CD4-positive, alpha-beta T cell treated with Interleukin-6 at 100 ng/mL for 8 hours (primary cell): ENCODE results near the gene CALML5.

Source experiments
- DNase-seq: peaks from one replicate; pipeline ENCODE4 v3.0.0-alpha.2; 2020; ENCODE audit warnings: mixed read lengths, low spot score

Gene CALML5

DNA sequence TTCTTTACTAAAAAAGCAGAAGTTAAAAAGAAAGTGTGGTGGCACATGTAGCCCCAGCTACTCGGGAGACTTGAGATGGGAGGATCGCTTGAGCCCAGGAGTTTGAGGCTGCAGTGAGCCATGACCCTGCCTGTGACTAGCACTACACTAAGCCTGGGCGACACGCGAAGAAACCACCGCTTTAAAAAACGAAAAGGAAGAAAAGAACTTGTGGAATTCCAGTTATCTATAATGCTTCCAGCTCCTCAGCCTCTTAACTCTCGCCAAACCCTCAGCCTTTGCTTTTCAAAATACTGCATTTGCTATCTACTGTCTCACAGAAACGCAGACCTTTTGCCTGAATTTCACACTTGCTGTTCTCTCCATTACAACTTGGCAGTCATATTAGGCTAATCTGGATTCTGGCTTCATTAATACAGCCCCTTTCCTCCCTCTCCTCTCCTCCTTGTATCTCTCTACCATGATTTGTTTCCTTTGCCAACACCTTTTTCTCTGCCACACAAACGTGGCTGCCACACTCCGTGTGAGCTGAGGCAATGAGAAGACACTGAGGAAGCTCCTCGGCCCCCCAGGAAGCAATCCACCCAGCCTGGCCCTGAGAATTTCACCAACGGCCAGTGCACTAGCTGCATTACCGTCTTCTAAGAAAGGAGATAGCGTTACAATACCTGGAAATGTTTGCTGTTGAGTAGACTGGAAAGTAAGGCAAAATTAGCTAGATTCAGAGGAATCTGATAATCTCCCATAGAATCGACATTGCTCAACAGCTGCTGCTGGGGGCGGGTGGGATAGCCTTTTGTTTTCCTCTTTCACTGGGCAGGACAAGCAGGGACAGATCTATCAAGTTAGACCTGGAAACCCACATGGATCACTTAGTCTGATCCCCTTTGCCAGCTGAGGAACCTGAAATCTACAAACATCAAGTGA, 37.2 kb downstream of the CALML5 start:
- DNase-seq = no peak

DNA sequence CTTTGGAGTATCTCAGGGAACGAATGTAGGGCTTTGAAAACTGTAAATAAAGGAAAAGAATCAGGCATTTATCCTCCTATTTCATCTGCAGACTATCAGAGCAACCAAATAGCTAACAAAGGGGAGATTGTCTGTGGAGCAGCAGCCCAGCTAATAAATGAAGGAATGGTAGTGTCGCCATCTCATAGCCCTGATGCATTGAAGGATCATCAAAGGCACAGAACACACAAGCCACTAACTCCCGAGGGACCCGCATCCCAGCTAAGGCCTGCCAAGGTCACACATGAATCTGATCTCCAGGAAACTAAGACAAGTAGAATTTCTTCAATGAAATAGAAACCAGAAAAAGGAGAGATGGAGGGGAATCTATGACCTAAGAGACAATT, 38.2 kb downstream of the CALML5 start:
- DNase-seq = no peak

DNA sequence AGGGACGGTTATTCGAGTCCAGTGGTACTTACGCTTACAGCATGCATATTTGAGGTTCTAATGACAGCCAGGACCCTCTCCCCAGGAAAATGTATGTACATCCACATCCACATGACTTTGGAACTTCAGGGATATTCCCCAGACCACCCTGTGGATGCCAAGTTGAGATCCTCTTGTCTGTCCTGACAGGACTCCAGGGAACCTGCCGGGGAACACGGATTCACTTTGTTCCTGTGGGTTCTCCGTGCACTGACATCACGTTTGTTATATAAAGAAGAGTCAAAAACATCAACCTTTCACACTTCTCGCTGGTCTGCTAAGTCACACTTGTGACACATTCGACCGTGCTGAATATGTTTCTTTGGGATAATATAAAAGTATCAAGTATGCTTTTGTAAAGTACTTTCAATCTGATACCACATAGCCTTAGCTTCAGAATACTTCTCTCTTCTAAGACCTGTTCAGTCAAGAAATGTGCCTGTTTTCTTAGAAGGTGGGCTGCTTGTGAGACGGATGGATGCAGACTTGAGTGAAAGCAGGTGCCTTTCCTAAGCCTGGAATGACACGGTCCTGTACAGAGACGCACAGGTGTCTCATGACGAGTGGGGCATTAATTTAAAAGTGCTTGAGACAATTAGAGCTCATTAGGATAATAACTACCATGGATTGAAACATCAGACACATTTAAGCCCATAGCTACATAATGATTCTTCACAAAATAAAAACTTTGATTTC, 38.7 kb downstream of the CALML5 start:
- no peak for DNase-seq

DNA sequence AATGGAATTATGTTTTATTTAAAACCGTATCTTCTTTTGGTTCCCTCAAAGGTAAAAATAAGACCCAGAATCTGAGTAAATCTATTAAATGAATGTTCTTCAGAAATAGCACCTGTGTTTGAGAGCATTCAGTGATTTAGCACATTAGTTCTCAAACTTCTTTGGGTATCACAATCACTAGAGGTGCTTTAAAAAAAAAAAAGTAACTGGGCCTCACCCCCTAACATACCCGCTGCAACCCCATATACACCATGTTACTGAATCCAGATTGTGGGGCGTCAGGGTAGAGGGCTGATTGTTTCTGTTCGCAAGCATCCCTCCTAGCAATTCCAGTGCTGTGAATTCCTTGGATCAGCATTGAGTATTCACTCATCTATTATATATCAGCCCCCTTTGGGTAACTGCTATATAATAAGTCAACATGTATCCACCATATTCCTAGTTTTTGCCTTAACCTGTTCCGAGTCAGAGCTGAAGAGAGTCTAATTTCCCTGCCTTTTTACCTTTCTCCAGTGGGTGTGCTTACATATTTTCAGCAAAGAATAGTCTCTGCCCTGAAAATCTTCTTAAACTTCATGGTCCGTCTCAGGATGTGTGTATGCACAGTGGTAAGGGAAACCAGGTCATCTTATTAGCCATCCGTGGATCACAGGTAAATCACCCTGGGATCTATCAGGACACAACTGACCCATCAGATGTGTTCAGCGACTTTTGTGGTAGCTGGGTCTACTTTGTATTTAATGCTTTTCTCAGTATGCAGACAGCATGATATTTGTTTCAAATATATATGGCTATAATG, 40.2 kb downstream of the CALML5 start:
- DNase-seq = no peak

DNA sequence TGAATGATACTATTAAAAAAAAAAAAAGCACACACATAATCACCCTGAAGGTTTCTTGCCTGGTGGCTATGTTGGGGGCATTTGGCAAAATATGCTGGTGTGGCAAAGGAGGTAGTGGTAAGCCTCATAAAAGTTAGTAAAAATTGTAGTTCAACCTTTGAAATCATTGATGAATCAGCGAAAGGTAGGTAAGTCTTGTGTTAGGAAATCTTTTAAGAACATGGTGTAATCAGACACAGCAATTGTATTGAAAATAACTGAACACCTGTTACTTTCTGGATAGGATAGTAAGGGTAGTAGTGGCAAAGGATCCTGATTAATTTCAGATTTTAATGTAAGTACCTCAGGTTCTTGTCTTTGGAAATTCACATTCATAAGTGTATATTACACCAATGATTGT, 40.9 kb downstream of the CALML5 start:
- DNase-seq = no peak

DNA sequence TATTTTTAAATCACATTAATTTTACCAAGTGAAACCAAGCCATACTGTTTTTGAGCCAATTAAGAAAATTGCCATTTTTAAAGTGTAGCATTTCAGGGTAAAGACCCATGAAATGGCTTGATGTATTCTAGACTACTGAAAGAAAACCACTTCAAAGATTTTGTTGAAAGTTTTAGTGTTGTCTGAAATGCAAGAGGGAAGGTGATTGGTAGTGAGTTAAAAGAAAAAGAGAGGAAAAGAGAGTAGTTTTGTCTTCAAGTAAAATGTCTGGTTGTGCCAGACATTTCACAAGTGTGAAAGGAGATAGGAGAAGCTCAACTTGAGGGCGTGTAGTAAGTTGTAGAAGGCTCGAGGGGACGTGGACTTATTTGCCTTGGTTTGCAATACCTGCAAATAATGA, 41.6 kb downstream of the CALML5 start:
- DNase-seq = no peak

DNA sequence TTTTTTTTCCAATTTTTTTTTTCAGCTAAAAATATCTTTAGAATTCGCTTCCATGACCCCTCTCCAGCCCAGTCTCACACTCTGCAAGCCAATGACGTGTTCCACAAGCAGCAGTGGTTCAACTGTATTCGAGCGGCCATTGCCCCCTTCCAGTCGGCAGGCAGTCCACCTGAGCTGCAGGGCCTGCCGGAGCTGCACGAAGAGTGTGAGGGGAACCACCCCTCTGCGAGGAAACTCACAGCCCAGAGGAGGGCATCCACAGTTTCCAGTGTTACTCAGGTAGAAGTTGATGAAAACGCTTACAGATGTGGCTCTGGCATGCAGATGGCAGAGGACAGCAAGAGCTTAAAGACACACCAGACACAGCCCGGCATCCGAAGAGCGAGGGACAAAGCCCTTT, 42.8 kb downstream of the CALML5 start:
- DNase-seq = no peak

DNA sequence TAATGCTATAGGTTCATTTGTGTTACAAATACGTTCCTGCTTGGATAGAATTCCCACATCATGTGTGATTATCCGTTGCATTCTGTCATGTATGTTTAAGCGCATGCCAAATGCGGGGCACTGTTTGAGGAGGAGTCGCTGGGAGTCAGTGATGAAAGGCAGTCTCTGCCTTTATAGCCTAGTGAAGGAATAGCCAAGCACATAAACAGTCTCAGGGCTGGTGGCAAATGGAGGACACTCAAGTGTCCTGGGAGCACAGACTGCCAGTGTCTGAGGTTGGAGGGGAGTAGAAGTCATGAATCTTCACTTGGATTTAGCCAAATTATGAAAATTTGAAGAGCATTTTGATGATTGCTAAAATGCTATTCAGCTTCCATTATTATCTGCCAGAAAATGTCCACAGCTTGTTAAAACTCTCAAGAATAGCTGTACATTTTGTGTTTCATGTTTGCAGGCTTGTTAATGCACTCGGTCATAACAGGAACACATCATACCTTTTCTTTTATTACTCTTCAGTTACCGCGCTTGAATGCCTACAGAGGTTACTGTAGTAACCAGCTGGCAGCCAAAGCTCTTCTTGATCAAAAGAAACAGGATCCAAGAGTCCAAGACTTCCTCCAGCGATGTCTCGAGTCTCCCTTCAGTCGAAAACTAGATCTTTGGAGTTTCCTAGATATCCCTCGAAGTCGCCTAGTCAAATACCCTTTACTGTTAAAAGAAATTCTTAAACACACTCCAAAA, 45.5 kb downstream of the CALML5 start:
- DNase-seq = no peak

DNA sequence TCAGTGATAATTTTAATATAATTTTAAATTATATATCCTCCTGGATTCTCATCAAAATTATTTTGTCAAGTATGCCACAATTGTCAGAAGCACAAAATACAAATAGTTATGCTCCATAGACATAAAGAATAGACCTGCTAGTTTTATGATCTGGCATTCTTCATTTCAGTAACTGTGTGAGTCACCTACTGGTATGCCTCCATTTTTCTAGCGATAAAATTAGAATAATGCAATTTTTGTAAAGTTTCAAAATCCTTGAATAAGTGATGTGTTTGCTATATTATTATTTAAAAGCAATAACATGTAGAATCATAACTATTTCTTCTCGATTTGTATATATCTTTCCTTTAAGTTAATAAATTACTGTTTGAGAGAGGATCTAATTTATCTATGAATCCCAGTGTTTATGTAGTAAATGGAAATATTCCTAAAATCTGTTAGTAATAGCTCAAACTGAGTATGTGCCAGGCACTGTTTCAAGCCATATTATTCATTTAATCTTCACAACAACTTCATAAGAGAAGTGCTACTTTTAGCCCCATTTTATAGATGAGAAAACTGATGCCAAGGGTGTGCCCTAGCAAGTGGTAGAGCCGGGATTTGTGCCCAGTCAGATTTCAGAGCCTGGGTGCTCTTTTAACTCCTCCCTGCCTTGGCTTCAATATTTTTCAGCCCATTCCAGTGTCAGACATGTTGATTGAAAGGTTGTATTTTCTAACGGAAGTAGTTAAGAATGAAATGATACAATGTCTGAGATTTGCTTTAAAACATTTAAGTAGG, 48.6 kb downstream of the CALML5 start:
- DNase-seq = no peak

DNA sequence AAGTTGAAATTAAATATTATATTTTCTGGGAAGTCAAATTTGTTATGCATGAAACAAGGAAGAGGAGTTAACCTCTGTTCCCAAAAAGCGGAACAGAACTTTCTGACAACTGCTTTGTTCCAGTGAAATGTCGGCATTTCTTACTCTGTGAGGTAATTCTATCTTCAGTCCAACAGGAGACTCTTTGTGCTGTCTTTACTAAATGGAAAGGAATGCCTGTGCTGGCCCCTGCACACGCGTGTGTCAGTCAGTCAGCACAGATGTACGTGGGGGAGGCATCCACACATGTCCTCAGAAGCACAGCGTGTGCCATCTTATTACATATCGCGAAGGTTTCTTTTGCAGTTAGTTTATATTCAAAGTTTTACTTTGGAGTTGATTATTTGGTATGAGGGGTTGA, 49.5 kb downstream of the CALML5 start:
- no peak for DNase-seq

DNA sequence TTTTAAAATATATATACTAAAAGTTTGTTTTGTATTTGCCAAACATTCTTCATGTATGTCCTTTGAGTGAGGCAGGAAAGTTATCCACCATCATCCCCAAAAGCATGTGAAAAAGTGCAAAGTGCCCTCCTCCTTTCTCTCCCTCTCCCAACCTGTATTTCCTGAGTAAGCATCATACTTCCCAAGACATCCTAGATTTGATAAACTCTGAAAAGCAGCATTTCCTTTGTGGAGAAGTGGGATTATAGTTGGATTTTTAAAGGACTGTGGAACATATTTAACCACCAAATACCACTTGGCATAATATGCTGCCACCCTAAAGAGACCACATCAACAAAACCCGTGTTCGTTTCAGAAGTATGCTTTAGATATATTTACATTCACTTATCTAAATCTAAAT, 50.1 kb downstream of the CALML5 start:
- no peak for DNase-seq
